GM12801 (cell line): ENCODE results near the gene EXTL2.

ENCODE experiments used
- TF ChIP-seq, protein P1 (sequence below): IDR thresholded peaks from one replicate; pipeline ENCODE4 v1.5.1; 2011; ENCODE audit warnings: control low read depth; ENCODE audit not compliant: insufficient read length; ENCODE audit errors: extremely low read depth

Gene EXTL2

DNA sequence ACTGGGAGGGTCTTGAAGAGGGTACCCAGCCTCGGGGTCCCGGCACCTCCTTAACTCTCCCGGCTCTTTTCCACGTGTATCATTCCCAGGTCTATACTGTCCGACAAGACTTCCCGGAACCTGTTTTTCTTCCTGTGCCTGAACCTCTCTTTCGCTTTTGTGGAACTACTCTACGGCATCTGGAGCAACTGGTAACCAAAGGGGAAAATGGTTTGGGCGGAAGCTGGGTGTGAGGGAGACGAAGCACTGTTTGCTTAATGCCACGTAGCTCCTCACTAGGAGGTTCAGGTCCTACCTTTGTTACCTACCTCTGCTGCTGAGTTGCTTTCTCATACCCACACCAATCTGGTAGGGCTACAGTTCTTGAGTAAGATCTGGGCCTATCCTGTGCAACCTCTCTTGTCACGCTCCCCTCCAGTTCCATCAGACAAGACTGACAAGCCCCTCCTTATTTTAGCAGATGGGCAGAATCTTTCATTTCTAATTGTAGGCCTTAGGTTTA is 1.9 kb upstream of the EXTL2 start:
- TF ChIP-seq, protein P1, sequence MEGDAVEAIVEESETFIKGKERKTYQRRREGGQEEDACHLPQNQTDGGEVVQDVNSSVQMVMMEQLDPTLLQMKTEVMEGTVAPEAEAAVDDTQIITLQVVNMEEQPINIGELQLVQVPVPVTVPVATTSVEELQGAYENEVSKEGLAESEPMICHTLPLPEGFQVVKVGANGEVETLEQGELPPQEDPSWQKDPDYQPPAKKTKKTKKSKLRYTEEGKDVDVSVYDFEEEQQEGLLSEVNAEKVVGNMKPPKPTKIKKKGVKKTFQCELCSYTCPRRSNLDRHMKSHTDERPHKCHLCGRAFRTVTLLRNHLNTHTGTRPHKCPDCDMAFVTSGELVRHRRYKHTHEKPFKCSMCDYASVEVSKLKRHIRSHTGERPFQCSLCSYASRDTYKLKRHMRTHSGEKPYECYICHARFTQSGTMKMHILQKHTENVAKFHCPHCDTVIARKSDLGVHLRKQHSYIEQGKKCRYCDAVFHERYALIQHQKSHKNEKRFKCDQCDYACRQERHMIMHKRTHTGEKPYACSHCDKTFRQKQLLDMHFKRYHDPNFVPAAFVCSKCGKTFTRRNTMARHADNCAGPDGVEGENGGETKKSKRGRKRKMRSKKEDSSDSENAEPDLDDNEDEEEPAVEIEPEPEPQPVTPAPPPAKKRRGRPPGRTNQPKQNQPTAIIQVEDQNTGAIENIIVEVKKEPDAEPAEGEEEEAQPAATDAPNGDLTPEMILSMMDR: no peak

DNA sequence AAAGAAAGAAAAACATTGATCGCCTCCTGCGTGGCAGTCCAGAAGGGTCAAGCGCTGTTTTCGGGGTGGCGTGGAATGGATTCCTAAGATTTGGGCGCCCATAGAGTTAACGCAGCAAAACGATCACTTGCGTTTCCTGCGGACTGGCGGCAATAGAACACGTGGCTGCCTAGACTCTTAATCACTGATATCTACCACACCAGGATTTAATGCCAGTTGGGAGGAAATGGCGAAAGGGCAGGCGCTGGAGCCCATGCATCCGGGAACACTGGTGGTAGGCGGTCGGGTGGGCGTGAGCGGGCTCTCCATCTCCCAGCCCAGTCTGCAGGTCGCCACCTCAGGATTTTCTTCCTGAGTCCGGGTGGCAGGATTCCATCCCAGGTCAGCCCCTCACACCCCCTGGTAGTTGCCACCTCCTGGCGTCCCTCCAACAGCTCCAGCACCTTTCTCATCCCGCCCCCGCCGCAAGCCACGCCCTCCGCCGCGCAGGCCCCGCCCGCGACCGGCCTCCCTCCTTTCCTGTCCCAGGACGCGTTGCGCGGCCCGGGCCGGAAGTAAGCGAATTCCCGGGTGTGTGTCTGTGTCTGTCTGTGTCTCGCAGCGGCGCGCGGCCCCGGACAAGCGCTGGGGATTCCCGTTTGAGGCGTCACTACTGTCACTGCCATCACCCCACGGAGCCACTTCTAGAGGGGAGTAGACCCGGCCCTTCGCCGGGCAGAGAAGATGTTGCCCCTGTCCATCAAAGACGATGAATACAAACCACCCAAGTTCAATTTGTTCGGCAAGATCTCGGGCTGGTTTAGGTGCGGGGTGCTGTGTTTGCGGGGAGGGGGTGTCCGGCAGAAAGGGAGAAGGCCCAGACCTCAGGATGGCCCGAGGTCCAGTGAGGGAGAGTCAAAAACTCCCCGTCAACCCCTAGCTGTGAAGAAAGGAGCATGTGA is 1.2 kb upstream of the EXTL2 start, which contains the start of gene SLC30A7:
Gene SLC30A7, plus strand, starts transcription at position 551 of the 941 bp plus-strand sequence. Its CDS starts 173 bp downstream, at position 724.
- TF ChIP-seq, protein P1: no peak

DNA sequence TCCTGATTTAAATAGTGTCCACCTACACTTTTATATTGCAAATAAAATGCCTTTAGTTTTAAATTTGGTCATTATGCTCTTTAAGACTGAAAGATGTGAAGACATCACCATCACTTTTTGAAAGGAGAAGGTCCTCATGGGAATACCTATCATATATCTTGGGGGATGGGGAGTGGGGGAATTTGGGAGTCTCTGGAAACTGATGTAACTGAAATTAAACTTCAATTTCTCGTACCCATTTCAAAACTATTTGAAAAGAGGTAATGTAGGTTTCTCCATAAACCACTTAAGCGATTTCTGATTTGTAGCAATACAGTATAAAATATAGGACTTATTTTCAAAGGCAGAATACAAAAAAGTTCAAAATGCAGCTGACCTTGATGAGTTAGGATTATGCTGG is 924 bp downstream of the EXTL2 start:
- TF ChIP-seq, protein P1: no peak

DNA sequence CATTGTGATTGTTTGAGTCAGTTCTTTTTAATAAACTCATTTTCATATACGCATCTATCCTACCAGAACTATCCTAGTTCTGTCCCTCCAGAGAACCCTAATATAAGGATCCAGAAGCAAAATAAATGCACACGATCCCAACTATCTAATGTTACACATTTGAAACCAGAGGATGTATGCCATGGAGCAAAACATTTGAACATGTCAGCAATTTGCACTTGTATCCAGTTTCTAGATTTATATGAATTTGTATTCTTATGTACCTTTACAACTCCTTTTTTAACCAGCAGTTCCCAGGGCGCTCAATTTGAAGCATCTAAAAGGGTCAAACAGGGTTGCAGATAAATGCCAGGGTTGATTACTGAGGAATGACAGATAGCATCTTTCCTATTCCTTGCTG is 2.1 kb downstream of the EXTL2 start:
- TF ChIP-seq, protein P1: no peak

DNA sequence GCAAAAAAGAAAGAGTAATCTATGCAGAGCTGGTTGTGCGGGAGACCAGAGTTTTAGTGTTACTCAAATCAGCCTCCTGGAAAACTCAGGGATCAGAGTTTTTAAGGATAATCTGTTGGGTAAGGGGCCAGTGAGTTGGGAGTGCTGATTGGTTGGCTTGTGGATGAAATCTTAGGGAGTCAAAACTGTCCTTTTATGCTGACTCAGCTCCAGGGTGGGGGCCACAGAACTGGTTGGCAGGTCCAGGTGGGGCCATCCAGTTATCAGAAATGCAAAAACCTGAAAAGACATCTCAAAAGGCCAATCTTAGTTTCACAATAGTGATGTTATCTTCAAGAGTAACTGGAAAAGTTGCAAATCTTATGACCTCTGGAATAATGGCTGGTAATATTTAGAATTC is 3.3 kb downstream of the EXTL2 start:
- TF ChIP-seq, protein P1: no peak

DNA sequence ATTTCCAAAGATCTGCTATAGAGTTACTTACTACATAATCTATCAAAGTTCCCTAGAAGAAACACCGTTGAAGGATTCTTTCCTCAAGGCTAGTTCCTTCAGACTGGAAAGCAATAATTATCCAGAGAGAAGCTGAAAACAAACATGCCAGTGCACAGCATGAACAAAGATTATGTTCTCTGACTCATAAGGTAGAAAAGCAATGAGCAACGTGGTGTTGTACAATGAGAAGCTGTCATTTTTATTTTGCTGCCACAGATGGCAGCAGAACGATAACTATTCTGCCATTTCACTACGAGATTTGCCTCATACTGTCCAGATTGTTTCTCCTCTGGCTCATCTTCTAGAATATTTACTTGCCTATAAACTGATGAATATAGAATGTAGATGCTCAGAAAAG is 10.7 kb downstream of the EXTL2 start:
- TF ChIP-seq, protein P1: no peak

DNA sequence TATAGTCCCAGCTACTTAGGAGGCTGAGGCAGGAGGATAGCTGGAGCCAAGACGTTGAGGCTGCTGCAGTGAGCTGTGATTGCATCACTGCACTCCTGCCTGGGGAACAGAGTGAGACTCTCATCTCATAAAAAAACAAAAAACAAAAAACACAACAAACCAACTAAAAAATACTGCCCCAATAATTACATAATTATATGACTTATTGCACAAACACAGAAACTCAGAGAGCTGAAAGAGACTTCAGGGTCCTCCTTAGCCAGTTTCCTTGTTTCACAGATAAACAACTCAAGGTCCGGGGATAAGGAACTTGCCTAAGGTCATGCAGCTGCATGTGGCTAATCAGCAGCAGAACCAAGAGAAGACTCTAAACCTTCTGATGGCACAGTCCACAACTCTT is 11.9 kb downstream of the EXTL2 start:
- TF ChIP-seq, protein P1: no peak
